HL-60 (cell line): ENCODE measurements around the gene GDPD1.

ENCODE experiments used
- CTCF ChIP-seq: IDR thresholded peaks from one replicate; pipeline ENCODE4 v1.5.1; 2011; ENCODE audit warnings: low read length, control low read depth, inconsistent platforms; ENCODE audit not compliant: insufficient read depth
- POLR2AphosphoS5 ChIP-seq: IDR thresholded peaks from 2 replicates; pipeline ENCODE4 v1.6.1; 2012; ENCODE audit warnings: low read depth

GRCh38 chr17:59186850-59187249 is 33.5 kb upstream of the GDPD1 start:
- TF ChIP-seq CTCF (no peak), POLR2AphosphoS5 (no peak)
